ENCODE measurements around the gene MYO18A.

GRCh38 chr17:29180788-29181160 lies 576 bp upstream of the MYO18A start:
- TF ChIP-seq CTCF (IDR thresholded peaks at IDR 0.05; ENCODE audit: poor library complexity) (no peak), EZH2 (IDR thresholded peaks at IDR 0.05; ENCODE audit: borderline replicate concordance) (no peak), EZH2phosphoT487 (IDR thresholded peaks at IDR 0.05; ENCODE audit: low read depth, severe bottlenecking, unreplicated experiment) (no peak)
